ENCODE measurements around the gene CHTF18.

Gene CHTF18

DNA sequence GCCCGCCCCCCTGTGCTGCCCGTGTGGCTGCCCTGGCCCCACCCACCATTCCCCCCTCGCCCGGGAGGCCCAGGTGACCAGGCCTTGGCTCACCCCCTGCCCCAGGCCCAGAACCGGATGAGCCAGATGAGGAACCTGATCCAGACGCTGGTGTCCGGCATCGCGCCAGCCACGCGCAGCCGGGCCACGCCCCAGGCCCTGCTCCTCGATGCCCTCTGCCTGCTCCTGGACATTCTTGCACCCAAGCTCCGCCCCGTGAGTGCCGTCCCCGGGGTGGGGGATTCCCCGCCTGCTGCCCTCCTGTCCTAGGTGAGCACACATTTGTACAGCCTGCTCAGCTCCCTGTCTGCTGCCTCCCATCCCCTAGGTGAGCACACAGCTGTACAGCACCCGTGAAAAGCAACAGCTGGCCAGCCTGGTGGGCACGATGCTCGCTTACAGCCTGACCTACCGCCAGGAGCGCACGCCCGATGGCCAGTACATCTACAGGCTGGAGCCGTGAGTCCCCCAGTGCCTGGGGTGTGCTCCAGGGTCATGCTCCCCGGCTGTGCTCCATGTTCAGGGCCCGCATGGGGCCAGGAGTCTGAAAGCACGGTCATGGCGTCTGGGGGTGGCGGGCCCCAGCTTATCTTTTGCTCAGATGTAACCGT is 7.3 kb downstream of the CHTF18 start (continued):
- TF ChIP-seq, protein P1, sequence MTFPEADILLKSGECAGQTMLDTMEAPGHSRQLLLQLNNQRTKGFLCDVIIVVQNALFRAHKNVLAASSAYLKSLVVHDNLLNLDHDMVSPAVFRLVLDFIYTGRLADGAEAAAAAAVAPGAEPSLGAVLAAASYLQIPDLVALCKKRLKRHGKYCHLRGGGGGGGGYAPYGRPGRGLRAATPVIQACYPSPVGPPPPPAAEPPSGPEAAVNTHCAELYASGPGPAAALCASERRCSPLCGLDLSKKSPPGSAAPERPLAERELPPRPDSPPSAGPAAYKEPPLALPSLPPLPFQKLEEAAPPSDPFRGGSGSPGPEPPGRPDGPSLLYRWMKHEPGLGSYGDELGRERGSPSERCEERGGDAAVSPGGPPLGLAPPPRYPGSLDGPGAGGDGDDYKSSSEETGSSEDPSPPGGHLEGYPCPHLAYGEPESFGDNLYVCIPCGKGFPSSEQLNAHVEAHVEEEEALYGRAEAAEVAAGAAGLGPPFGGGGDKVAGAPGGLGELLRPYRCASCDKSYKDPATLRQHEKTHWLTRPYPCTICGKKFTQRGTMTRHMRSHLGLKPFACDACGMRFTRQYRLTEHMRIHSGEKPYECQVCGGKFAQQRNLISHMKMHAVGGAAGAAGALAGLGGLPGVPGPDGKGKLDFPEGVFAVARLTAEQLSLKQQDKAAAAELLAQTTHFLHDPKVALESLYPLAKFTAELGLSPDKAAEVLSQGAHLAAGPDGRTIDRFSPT (tag by site-specific recombination; IDR thresholded peaks at IDR 0.05), result peak; percentile 80
- TF ChIP-seq, protein P2, sequence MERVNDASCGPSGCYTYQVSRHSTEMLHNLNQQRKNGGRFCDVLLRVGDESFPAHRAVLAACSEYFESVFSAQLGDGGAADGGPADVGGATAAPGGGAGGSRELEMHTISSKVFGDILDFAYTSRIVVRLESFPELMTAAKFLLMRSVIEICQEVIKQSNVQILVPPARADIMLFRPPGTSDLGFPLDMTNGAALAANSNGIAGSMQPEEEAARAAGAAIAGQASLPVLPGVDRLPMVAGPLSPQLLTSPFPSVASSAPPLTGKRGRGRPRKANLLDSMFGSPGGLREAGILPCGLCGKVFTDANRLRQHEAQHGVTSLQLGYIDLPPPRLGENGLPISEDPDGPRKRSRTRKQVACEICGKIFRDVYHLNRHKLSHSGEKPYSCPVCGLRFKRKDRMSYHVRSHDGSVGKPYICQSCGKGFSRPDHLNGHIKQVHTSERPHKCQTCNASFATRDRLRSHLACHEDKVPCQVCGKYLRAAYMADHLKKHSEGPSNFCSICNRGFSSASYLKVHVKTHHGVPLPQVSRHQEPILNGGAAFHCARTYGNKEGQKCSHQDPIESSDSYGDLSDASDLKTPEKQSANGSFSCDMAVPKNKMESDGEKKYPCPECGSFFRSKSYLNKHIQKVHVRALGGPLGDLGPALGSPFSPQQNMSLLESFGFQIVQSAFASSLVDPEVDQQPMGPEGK (tag by site-specific recombination; IDR thresholded peaks at IDR 0.05), result no peak
- TF ChIP-seq ZNF830 (tag by site-specific recombination; IDR thresholded peaks at IDR 0.05; ENCODE audit: low read depth) (no peak), KLF7 (tag by site-specific recombination; IDR thresholded peaks at IDR 0.05; ENCODE audit: borderline replicate concordance) (no peak)

DNA sequence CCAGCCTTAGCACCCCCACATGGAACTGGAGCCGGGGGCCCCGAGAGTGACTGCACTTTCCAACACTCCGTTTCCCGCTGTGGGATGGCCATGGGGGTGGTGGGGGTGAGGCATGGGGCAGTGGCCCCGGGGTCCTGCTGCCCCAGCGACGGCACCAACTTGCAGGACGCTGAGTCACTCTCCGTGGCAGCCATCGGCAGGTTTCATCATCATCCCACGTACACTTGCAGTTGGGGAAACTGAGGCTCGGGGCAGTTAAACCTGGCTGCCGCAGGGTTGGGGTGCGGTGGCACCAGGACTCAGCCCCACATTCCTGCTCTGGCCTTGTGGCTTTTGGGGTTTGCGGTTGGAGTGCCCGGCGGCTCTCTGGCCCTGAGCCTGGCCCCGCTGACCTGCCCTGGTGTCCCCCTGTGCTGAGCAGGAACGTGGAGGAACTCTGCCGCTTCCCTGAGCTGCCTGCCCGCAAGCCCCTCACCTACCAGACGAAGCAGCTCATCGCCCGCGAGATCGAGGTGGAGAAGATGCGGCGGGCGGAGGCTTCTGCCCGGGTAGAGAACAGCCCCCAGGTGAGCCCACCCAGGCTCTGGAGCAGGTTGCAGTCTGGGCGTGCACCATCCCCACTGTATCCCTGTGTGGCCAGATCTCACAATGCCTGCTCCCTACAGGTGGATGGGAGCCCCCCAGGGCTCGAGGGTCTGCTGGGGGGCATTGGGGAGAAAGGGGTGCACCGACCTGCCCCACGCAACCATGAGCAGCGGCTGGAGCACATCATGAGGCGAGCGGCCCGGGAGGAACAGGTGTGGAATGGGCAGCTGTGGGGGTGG is 8.1 kb downstream of the CHTF18 start:
- POLR2A ChIA-PET, result interaction anchor here (0.9 kb wide), 1 partner anchor 8 kb away, joined by 4 read pairs; the partner anchor contains the start of genes CHTF18 and RPUSD1
- H3K4me1 ChIP-seq (ENCODE audit: control insufficient read depth, insufficient read depth, low read length), result peaks cover 2% of the 10 kb centered on the region; the same call in 1 of the 2 replicates
- CTCF ChIA-PET, result interaction anchor here (0.7 to 1.5 kb wide), 2 partner anchors 12 to 259 kb away, joined by 3 read pairs; no protein-coding TSS in a partner anchor

DNA sequence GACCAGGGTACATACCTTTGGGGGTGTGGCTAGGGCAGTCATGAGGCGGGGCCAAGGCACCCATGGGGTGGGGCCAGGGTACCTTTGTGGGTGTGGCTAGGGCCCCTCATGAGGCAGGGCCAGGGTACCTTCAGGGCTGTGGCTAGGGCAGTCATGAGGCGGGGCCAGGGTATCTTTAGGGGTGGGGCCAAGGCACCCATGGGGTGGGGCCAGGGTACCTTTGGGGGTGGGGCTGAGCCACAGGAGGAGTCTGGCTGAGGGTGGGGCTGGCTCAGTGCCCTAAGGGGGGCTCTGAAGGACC is 8.7 kb downstream of the CHTF18 start:
- Histone ChIP-seq H3K4me3 (ENCODE audit: low read depth, low read length) (no peak overlapping the region), H3K4me1 (ENCODE audit: control insufficient read depth, insufficient read depth, low read length) (peaks cover 2% of the 10 kb centered on the region; the same call in 1 of the 2 replicates), H3K27ac (ENCODE audit: extremely low read depth, low read depth, low read length) (no peak overlapping the region), H3K9me3 (ENCODE audit: control insufficient read depth, insufficient read depth, low read depth, low read length) (no peaks in the 10 kb centered on the region), H3K36me3 (ENCODE audit: control insufficient read depth in 2 of 2, insufficient read depth in 1 of 2, low read length in 2 of 2) (peaks cover 0 to 53% of the 10 kb centered on the region in 2 experiments; a peak in 1 of 3 replicates)
- ChIA-PET POLR2A (interaction anchor here (0.9 kb wide), 1 partner anchor 9 kb away, joined by 4 read pairs; the partner anchor contains the start of genes CHTF18 and RPUSD1), CTCF (no interaction called here)
- TF ChIP-seq ZNF596 (tag by site-specific recombination; IDR thresholded peaks at IDR 0.05) (no peak), ZNF792 (tag by site-specific recombination; IDR thresholded peaks at IDR 0.05) (no peak), ZNF48 (tag by site-specific recombination; IDR thresholded peaks at IDR 0.05) (no peak), ZNF600 (tag by site-specific recombination; IDR thresholded peaks at IDR 0.05) (no peak), SP2 (tag by site-specific recombination; IDR thresholded peaks at IDR 0.05) (0 out of 2 replicates have a peak, but pooled peaks have one; percentile 15), ZNF2 (tag by site-specific recombination; IDR thresholded peaks at IDR 0.05) (no peak), ZNF211 (tag by site-specific recombination; IDR thresholded peaks at IDR 0.05; ENCODE audit: low read depth) (no peak), ZNF664 (tag by site-specific recombination; IDR thresholded peaks at IDR 0.05) (no peak), ZBTB20 (tag by site-specific recombination; IDR thresholded peaks at IDR 0.05) (no peak), ZNF184 (tag by site-specific recombination; IDR thresholded peaks at IDR 0.05) (no peak), SETDB1 (IDR thresholded peaks at IDR 0.05; ENCODE audit: insufficient read length, low read length) (no peak), ZNF629 (tag by site-specific recombination; IDR thresholded peaks at IDR 0.05) (no peak), ZNF530 (tag by site-specific recombination; IDR thresholded peaks at IDR 0.05; ENCODE audit: low read depth) (no peak)

More for the DNA sequence above, 8.1 kb downstream of the CHTF18 start:
- no peak for TF ChIP-seq ZNF416 (tag by site-specific recombination; IDR thresholded peaks at IDR 0.05)
- no peak for TF ChIP-seq ZNF223 (tag by site-specific recombination; IDR thresholded peaks at IDR 0.05)
- TF ChIP-seq SCRT2 (tag by site-specific recombination; IDR thresholded peaks at IDR 0.05), result peak; percentile 52; the same call in 1 of the 2 replicates
- TF ChIP-seq, protein P3, sequence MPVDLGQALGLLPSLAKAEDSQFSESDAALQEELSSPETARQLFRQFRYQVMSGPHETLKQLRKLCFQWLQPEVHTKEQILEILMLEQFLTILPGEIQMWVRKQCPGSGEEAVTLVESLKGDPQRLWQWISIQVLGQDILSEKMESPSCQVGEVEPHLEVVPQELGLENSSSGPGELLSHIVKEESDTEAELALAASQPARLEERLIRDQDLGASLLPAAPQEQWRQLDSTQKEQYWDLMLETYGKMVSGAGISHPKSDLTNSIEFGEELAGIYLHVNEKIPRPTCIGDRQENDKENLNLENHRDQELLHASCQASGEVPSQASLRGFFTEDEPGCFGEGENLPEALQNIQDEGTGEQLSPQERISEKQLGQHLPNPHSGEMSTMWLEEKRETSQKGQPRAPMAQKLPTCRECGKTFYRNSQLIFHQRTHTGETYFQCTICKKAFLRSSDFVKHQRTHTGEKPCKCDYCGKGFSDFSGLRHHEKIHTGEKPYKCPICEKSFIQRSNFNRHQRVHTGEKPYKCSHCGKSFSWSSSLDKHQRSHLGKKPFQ (tag by site-specific recombination; IDR thresholded peaks at IDR 0.05), result no peak
- TF ChIP-seq, protein P2 (tag by site-specific recombination; IDR thresholded peaks at IDR 0.05), result peak; percentile 40; the same call in 1 of the 2 replicates
- no peak for TF ChIP-seq OVOL3 (tag by site-specific recombination; IDR thresholded peaks at IDR 0.05)
- 0 out of 2 replicates have a peak, but pooled peaks have one; percentile 23 for TF ChIP-seq GLIS2 (tag by site-specific recombination; IDR thresholded peaks at IDR 0.05)
- H3K27ac ChIP-seq (ENCODE audit: extremely low read depth, low read depth, low read length), result no peak overlapping the region
- no peaks in the 10 kb centered on the region for H3K9me3 ChIP-seq (ENCODE audit: control insufficient read depth, insufficient read depth, low read depth, low read length)
- no peak overlapping the region for H3K4me3 ChIP-seq (ENCODE audit: low read depth, low read length)
- H3K36me3 ChIP-seq (ENCODE audit: control insufficient read depth in 2 of 2, insufficient read depth in 1 of 2, low read length in 2 of 2), result peaks cover 0 to 58% of the 10 kb centered on the region in 2 experiments; a peak in 1 of 3 replicates
